Upper lobe of left lung (tissue), 4 donors: Measurements from ENCODE around the gene GARNL3.

Experiments used
- CTCF ChIP-seq, 6 experiments: fragments of 450-650 bp in 4 of 6; fragments of 200-600 bp in 2 of 6; sonication (generic) in 2 of 6; IDR thresholded peaks; one replicate each; pipeline ENCODE4 v1.5.1; 2016 to 2019; ENCODE audit warnings: antibody characterized with exemption in 6 of 6
- POLR2A ChIP-seq, 4 donors: fragments of 450-650 bp; IDR thresholded peaks; one replicate each; pipeline ENCODE4 v1.5.1; 2016 to 2017; ENCODE audit warnings: antibody characterized with exemption in 4 of 4, mild to moderate bottlenecking in 2 of 4
- POLR2AphosphoS5 ChIP-seq, 2 donors: sonication (generic); formaldehyde crosslinking; IDR thresholded peaks; one replicate each; pipeline ENCODE4 v1.5.1; 2017; ENCODE audit warnings: antibody characterized with exemption in 2 of 2

- no peak for TF ChIP-seq CTCF (IDR thresholded peaks at IDR 0.05)
- TF ChIP-seq POLR2A (IDR thresholded peaks at IDR 0.05), result no peak
- no peak for TF ChIP-seq POLR2AphosphoS5 (IDR thresholded peaks at IDR 0.05)
Observed at GRCh38 chr9:127253446-127253845, 11.1 kb upstream of the GARNL3 start.
